HG02852 (cell line): ENCODE data around the gene TDRKH.
A peak's percentile ranks its signal among the peaks of the same experiment; 100 is the strongest.

Experiments
- ATAC-seq: cut with Tn5 transposase; IDR thresholded peaks from one replicate; pipeline ENCODE4 v1.9.1; 2021; ENCODE audit warnings: mild to moderate bottlenecking, moderate library complexity; ENCODE audit not compliant: unreplicated experiment

The TDRKH gene, protein sequence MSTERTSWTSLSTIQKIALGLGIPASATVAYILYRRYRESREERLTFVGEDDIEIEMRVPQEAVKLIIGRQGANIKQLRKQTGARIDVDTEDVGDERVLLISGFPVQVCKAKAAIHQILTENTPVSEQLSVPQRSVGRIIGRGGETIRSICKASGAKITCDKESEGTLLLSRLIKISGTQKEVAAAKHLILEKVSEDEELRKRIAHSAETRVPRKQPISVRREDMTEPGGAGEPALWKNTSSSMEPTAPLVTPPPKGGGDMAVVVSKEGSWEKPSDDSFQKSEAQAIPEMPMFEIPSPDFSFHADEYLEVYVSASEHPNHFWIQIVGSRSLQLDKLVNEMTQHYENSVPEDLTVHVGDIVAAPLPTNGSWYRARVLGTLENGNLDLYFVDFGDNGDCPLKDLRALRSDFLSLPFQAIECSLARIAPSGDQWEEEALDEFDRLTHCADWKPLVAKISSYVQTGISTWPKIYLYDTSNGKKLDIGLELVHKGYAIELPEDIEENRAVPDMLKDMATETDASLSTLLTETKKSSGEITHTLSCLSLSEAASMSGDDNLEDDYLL

GRCh38 chr1:151790071-151790939 lies at the start of gene TDRKH:
TDRKH (minus strand) TSS chr1:151790500; CDS start chr1:151783022, 7,478 bp downstream.
- ATAC-seq, result peak; percentile 97

- ATAC-seq, result no peak
Measured at GRCh38 chr1:151839457-151840403, 49.4 kb upstream of the TDRKH start, which contains the start of gene C2CD4D. C2CD4D (minus strand) TSS chr1:151839820; CDS start chr1:151838989, 831 bp downstream.

GRCh38 chr1:151839082-151839412 lies 48.7 kb upstream of the TDRKH start:
- ATAC-seq, result no peak

- no peak for ATAC-seq
Measured at GRCh38 chr1:151838222-151839081, 48.2 kb upstream of the TDRKH start.

DNA sequence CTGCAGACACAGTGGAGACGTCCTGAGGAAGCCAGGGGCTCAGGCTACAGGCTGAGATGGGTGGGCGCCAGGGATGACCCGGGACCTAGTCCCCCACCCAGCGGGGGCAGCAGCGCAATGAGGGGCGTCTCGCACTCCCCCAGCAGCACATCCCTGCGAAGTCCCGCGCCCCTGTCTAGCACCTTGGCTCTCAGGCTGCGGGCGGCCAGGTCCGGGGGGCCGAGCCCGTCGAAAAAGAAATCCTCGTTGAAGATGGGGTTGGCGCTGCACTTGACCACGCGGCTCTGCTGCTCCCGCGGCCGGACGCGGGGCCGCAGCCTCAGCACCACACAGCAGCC lies 47.6 kb upstream of the TDRKH start:
- no peak for ATAC-seq

DNA sequence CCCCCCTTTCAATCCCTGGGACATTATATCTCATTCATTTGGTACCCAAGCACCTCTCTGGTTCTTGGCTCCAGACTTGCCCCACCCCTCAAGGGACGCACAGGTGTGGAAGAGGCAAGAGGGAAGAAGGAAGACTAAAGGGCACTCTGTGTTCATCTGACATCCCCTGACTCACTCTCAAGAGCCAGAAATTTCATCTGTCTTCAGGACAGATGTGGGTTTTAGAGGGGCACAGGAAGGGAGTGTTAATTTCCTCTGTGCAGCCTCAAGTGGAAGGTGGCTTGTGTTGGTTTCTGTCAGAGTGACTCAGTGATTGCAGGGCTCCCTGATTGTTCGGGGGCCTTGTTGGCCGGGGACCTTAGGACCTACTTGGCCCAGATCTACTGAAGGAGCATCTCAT lies 46.9 kb upstream of the TDRKH start:
- ATAC-seq, result no peak

- no peak for ATAC-seq
Measured at GRCh38 chr1:151835596-151835995, 45.3 kb upstream of the TDRKH start.

DNA sequence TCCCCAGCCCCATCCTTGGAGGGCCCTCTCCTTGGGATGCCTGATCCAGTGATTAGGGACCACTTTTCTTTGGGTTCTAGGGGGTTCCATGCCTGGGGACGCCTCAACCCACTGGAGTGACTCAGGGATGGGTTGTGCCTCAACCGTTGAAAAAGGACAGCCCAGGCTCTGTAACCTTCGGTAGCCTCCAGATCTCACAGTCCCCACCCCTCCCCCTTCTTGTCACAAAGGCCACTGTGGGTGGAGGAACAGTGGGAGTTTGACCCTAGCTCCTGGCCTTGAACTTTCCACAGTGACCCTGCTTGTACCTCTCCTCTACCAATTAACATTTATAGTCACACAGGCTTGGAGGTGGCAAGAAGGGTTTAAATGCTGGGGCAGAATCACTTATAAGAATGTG lies 43.9 kb upstream of the TDRKH start:
- ATAC-seq, result no peak

DNA sequence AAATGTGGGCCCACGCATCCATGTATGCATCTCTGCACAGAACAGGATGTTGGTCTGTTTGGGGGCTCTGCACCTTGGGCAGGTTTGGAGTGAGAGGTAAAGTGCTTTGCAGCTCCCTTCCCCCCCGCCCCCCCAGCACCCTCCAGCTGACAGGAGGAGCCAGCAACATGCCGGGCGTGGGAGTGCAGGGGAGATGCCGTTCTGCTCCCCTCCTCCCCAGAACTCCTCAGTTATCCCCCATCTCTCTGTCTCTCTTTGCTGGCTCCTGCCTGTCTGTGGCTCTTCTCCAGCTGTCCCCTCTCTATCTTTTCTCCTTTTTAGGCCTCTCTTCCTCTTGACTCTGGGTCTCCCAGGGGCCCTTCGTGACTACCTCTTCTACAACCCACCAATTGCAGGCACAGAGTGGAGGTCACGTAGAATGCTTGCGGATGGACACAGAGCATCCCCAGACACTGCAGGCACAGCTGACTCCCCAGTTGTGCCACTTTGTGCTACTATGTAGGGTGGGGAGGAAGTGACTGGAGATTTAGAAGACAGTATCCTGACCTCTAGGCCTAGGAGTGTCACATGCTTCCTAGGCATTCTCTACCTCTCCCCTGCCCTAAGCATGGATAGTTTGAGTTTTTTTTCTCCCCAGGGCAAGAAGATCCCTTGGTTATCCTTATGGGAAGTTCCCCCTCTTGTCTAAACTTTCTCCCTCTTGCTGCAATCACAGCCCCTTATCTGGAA lies 43.0 kb upstream of the TDRKH start:
- ATAC-seq, result no peak

DNA sequence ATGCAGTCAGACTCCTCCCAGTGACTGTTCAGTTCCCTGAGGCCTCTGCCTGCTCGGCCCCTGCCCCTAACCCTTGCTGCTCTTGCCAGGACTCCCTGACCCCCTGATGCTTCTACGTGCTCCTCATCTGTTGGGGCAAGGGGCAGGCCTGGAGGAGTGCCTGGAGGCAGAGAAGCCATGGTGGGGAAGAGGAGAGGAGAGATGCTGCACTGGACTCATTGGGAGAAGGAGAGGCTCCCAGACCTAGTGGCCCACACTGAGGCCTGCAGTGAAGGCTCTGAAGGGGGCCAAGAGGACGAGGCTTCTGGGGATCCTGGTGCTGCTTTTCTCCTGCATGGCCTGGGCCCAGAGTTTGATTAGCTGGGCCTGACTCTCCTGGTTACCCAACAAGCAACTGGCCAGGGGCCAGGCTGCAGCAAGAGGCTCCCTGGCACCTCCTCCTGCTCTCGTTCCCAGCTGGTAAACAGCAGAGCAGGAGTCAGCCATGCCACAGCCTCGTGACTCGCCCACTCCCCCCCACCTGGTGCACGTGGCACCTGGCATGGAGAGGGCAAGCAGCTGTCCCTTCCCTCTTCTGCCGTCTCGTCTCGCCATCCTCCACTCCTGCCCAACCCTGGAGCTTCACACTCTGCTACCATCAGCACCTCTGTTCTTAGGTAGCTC lies 42.1 kb upstream of the TDRKH start:
- ATAC-seq, result no peak

- ATAC-seq, result no peak
Measured at GRCh38 chr1:151831605-151832004, 41.3 kb upstream of the TDRKH start, which contains the start of gene RORC. RORC (minus strand) TSS chr1:151831802; CDS start chr1:151831764, 38 bp downstream.

GRCh38 chr1:151831256-151831591 lies 40.9 kb upstream of the TDRKH start:
- ATAC-seq, result no peak

DNA sequence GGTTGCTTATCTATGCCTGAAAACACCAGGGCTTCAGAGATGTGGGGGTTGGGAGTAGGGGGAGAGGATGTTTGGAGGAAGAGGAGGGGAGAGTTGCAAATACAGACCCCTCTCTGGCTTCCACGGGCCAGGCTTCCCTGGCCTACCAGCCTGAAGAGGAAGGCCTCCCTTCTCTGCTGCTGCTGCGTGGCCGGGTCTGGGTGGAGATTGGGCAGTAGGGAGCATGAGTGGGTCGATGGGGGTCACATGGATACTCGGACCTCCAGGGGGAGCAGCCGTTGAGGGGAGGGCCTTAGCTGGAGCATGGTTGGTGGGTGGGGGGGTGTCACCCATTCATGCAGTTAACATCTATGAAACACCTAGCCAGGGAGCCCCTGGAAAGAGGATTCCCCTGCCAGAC lies 39.8 kb upstream of the TDRKH start:
- no peak for ATAC-seq

- no peak for ATAC-seq
Measured at GRCh38 chr1:151829352-151830046, 39.2 kb upstream of the TDRKH start.

DNA sequence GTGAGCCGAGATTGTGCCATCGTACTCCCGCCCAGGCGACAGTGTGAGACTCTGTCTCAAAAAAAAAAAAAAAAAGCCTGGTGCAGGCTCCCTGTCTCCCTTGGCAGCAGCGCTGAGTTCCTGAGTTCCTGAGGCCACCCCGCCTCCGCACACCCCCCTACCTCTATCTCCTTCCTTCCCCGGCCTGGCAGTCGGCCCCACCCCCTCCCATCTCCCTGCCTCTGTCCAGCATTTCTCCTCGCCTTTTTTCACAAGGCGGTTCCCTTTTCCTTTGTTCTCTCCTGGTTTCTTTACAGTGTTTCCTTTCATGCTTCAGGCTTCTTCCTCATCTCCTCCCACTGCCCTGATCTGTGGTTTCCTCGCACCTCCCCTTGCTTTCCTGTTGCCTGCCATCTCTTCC lies 38.6 kb upstream of the TDRKH start:
- ATAC-seq, result no peak

GRCh38 chr1:151827853-151828252 lies 37.6 kb upstream of the TDRKH start:
- no peak for ATAC-seq

- ATAC-seq, result no peak
Measured at GRCh38 chr1:151825751-151826660, 35.7 kb upstream of the TDRKH start.
